GM10266 (cell line): ENCODE results near the gene CEACAM6.
A peak's percentile ranks its signal among the peaks of the same experiment; 100 is the strongest.
"Not testable (repeated sequence)": the region's sequence is repeated elsewhere in the genome, so short reads cannot be mapped to it uniquely, and the experiment has no call there.

Experiments
- DNase-seq: peaks from one replicate; pipeline ENCODE4 v3.0.0; 2012; ENCODE audit errors: extremely low spot score
- CTCF ChIP-seq: IDR thresholded peaks from 2 replicates; pipeline ENCODE4 v1.5.1; 2012; ENCODE audit warnings: mild to moderate bottlenecking, low read depth; ENCODE audit not compliant: control insufficient read depth, insufficient read depth; ENCODE audit errors: missing control alignments

The CEACAM6 gene

DNA sequence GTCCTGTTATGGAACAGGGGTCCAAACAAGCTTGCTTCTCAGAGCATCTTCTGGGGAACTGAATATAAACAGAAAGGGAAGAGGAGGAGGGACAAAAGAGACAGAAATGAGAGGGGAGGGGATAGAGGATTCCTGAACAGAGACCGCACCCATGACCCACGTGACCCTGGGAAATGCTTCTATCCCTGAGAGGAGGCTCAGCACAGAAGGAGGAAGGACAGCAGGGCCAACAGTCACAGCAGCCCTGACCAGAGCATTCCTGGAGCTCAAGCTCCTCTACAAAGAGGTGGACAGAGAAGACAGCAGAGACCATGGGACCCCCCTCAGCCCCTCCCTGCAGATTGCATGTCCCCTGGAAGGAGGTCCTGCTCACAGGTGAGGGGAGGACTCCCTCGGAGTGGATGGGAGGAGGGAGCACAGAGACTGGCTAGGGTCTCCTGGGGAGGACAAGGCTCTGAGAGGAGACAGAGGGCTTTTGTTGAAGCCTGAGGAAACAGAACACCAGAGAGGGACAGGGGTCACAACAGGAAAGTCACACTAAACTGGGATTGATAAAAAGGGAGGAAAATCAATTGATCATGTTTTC lies at the start of gene CEACAM6:
Gene CEACAM6 (plus strand): TSS at position 203 of the 586 bp plus-strand sequence. CDS start 109 bp downstream, at position 312.
- no peak for TF ChIP-seq CTCF
- DNase-seq, result no peak

DNA sequence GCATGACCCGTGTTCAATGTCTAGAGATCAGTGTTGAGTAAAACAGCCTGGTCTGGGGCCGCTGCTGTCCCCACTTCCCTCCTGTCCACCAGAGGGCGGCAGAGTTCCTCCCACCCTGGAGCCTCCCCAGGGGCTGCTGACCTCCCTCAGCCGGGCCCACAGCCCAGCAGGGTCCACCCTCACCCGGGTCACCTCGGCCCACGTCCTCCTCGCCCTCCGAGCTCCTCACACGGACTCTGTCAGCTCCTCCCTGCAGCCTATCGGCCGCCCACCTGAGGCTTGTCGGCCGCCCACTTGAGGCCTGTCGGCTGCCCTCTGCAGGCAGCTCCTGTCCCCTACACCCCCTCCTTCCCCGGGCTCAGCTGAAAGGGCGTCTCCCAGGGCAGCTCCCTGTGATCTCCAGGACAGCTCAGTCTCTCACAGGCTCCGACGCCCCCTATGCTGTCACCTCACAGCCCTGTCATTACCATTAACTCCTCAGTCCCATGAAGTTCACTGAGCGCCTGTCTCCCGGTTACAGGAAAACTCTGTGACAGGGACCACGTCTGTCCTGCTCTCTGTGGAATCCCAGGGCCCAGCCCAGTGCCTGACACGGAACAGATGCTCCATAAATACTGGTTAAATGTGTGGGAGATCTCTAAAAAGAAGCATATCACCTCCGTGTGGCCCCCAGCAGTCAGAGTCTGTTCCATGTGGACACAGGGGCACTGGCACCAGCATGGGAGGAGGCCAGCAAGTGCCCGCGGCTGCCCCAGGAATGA lies 48.4 kb upstream of the CEACAM6 start:
- TF ChIP-seq CTCF, result peak; percentile 69
- DNase-seq, result peak; percentile 77

- DNase-seq, result no peak
- no peak for TF ChIP-seq CTCF
Observed at GRCh38 chr19:41707502-41707812, 47.9 kb upstream of the CEACAM6 start.

GRCh38 chr19:41707871-41708371 lies 47.4 kb upstream of the CEACAM6 start:
- no peak for TF ChIP-seq CTCF
- DNase-seq, result no peak

GRCh38 chr19:41708481-41708880 lies 46.8 kb upstream of the CEACAM6 start, which contains the start of gene CEACAM5:
Gene CEACAM5, plus strand, starts transcription at chr19:41708626. Its CDS starts 106 bp downstream, at chr19:41708732.
- DNase-seq, result no peak
- no peak for TF ChIP-seq CTCF

DNA sequence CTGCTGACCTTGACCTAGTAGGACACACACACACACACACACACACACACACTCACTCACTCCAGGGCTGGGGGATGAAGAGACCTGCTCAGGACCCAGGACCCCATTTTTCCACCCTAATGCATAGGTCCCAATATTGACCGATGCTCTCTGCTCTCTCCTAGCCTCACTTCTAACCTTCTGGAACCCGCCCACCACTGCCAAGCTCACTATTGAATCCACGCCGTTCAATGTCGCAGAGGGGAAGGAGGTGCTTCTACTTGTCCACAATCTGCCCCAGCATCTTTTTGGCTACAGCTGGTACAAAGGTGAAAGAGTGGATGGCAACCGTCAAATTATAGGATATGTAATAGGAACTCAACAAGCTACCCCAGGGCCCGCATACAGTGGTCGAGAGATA lies 45.8 kb upstream of the CEACAM6 start:
- not testable (repeated sequence) for DNase-seq

DNA sequence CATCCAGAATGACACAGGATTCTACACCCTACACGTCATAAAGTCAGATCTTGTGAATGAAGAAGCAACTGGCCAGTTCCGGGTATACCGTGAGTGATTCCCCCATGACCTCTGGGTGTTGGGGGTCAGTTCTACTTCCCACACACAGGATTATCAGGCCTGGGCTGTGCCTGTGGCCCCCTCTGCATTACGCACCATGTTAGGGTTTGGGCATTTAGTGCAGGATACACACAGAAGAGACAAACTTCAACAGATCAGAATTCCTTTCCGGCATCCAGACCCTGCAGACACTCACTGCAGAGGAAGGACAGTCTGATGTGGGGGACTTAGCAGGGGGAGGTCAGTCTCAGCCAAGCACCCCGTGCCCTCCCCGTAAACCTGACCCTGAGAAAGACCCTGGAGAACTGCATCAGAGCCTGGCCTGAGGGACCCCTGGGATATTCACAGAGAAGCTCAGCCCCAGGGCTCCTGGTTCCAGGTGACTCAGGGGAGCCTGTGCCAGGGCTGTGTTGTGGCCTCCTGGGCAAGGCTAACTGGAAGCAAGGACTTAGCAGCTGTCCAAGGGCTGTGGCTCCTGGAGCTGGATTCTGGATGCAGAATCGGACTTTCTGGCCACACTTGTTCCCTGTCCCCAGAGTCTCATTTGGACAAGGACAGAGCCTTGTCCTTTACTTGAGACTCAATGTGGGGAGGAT lies 45.2 kb upstream of the CEACAM6 start:
- no peak for TF ChIP-seq CTCF
- no peak for DNase-seq
